ENCODE measurements around the gene DTNB. TPM values are rescaled to one million over a fixed set of nuclear protein-coding genes. Genes with fewer than 3 reads are reported as not detected.

DTNB gene
- total and polyA plus RNA-seq, 7 donors, result 2.4 to 7.8 (median 4.8) TPM

GRCh38 chr2:25592766-25593292 is 80.5 kb downstream of the DTNB start:
- Histone ChIP-seq H3K4me3 (no peak overlapping the region), H3K4me1 (no peaks in the 10 kb centered on the region), H3K27ac (no peak overlapping the region), H3K9me3 (no peaks in the 10 kb centered on the region), H3K36me3 (no peaks in the 10 kb centered on the region), H3K27me3 (no peaks in the 10 kb centered on the region)
- intact Hi-C loops (cut with DNase I), result no loop called here
- 90 to 91% methylated on average over 8 of the region's 8 CpGs for WGBS, 2 donors
- no peak for DNase-seq
- TF ChIP-seq POLR2AphosphoS5 (IDR thresholded peaks at IDR 0.05) (no peak), CTCF (IDR thresholded peaks at IDR 0.05) (no peak), POLR2A (IDR thresholded peaks at IDR 0.05) (no peak), EP300 (IDR thresholded peaks at IDR 0.05) (no peak)

- DNase-seq, result no peak
- H3K27me3 ChIP-seq, result no peaks in the 10 kb centered on the region
- no peak for TF ChIP-seq POLR2A (IDR thresholded peaks at IDR 0.05)
- no peak for TF ChIP-seq CTCF (IDR thresholded peaks at IDR 0.05)
- TF ChIP-seq EP300 (IDR thresholded peaks at IDR 0.05), result no peak
- TF ChIP-seq POLR2AphosphoS5 (IDR thresholded peaks at IDR 0.05), result no peak
- no peak overlapping the region for H3K27ac ChIP-seq
- no peaks in the 10 kb centered on the region for H3K9me3 ChIP-seq
- H3K36me3 ChIP-seq, result no peaks in the 10 kb centered on the region
- no peak overlapping the region for H3K4me3 ChIP-seq
- intact Hi-C loops (cut with DNase I), result no loop called here
- WGBS, 2 donors, result 92% methylated on average over 15 of the region's 15 CpGs
- H3K4me1 ChIP-seq, result no peaks in the 10 kb centered on the region
Measured at GRCh38 chr2:25590921-25591505, 82.4 kb downstream of the DTNB start.

GRCh38 chr2:25589676-25590205 is 83.6 kb downstream of the DTNB start:
- intact Hi-C loops (cut with DNase I), result no loop called here
- Histone ChIP-seq H3K4me3 (no peak overlapping the region), H3K9me3 (no peaks in the 10 kb centered on the region), H3K36me3 (no peaks in the 10 kb centered on the region), H3K27ac (no peak overlapping the region), H3K4me1 (no peaks in the 10 kb centered on the region), H3K27me3 (no peaks in the 10 kb centered on the region)
- WGBS, 2 donors, result 97% methylated on average over 13 of the region's 13 CpGs
- TF ChIP-seq POLR2AphosphoS5 (IDR thresholded peaks at IDR 0.05) (no peak), CTCF (IDR thresholded peaks at IDR 0.05) (no peak), POLR2A (IDR thresholded peaks at IDR 0.05) (no peak), EP300 (IDR thresholded peaks at IDR 0.05) (no peak)
- DNase-seq, result no peak

GRCh38 chr2:25588576-25588975 is 84.8 kb downstream of the DTNB start:
- WGBS, 2 donors, result 82 to 90% methylated on average over 4 of the region's 4 CpGs
- intact Hi-C loops (cut with DNase I), result no loop called here
- no peak overlapping the region for H3K4me3 ChIP-seq
- no peak for DNase-seq
- no peaks in the 10 kb centered on the region for H3K9me3 ChIP-seq
- no peaks in the 10 kb centered on the region for H3K27me3 ChIP-seq
- H3K36me3 ChIP-seq, result no peaks in the 10 kb centered on the region
- TF ChIP-seq CTCF (IDR thresholded peaks at IDR 0.05) (no peak), EP300 (IDR thresholded peaks at IDR 0.05) (no peak), POLR2A (IDR thresholded peaks at IDR 0.05) (no peak), POLR2AphosphoS5 (IDR thresholded peaks at IDR 0.05) (no peak)
- H3K27ac ChIP-seq, result no peak overlapping the region
- H3K4me1 ChIP-seq, result no peaks in the 10 kb centered on the region
